K562 (cell line): ENCODE measurements around the gene SAE1. TPM values are rescaled to one million over a fixed set of nuclear protein-coding genes. Genes with fewer than 3 reads are reported as not detected.

Experiments used
- ARID2 ChIP-seq: fragments of 450-650 bp; IDR thresholded peaks from 2 replicates; pipeline ENCODE4 v1.6.1; 2017; ENCODE audit warnings: antibody characterized with exemption, mild to moderate bottlenecking
- BRF1 ChIP-seq: IDR thresholded peaks from 3 replicates; pipeline ENCODE4 v1.6.1; 2011; ENCODE audit warnings: borderline replicate concordance, mild to moderate bottlenecking; ENCODE audit not compliant: insufficient read length; ENCODE audit errors: extremely low read depth
- C11orf30 ChIP-seq: fragments of 450-650 bp; IDR thresholded peaks from 2 replicates; pipeline ENCODE4 v1.6.1; 2016; ENCODE audit warnings: low read depth, mild to moderate bottlenecking
- CBFB ChIP-seq: sonication (generic); formaldehyde crosslinking; IDR thresholded peaks from 2 replicates; pipeline ENCODE4 v1.4.0; 2020; ENCODE audit warnings: mild to moderate bottlenecking, missing genetic modification reagents
- COPS2 ChIP-seq: fragments of 450-650 bp; conservative IDR thresholded peaks from 2 replicates; pipeline ENCODE4 v1.6.1; 2016; ENCODE audit warnings: mild to moderate bottlenecking, moderate library complexity
- GTF3C2 ChIP-seq: IDR thresholded peaks from 3 replicates; pipeline ENCODE4 v1.6.1; 2011; ENCODE audit warnings: borderline replicate concordance, mild to moderate bottlenecking, moderate library complexity; ENCODE audit not compliant: insufficient read length; ENCODE audit errors: extremely low read depth
- KLF16 ChIP-seq: IDR thresholded peaks from 2 replicates; pipeline ENCODE4 v1.6.1; 2016; ENCODE audit warnings: antibody characterized with exemption
- LEF1 ChIP-seq: fragments of 450-650 bp; IDR thresholded peaks from 2 replicates; pipeline ENCODE4 v1.6.1; 2016; ENCODE audit warnings: mild to moderate bottlenecking
- MAZ ChIP-seq, 2 experiments: fragments of 450-650 bp in 1 of 2; sonication (generic) in 1 of 2; formaldehyde crosslinking; IDR thresholded peaks in 1 of 2; conservative IDR thresholded peaks in 1 of 2; 2 replicates each; pipeline versions ENCODE4 v1.4.0 to v1.5.0; 2020; ENCODE audit warnings: mild to moderate bottlenecking in 1 of 2, missing genetic modification reagents in 1 of 2
- MCM5 ChIP-seq: fragments of 450-650 bp; IDR thresholded peaks from 2 replicates; pipeline ENCODE4 v1.6.1; 2016; ENCODE audit warnings: low read depth
- NEUROD1 ChIP-seq: fragments of 150-350 bp; IDR thresholded peaks from 2 replicates; pipeline ENCODE4 v1.6.1; 2014; ENCODE audit warnings: borderline replicate concordance, low read length, low read depth; ENCODE audit not compliant: partially characterized antibody
- PYGO2 ChIP-seq: fragments of 450-650 bp; IDR thresholded peaks from 2 replicates; pipeline ENCODE4 v1.6.1; 2016; ENCODE audit warnings: mild to moderate bottlenecking, missing genetic modification characterization, moderate library complexity, missing compliant biosample characterization
- RBFOX2 ChIP-seq: fragments of 200-400 bp; formaldehyde crosslinking; IDR thresholded peaks from 2 replicates; pipeline ENCODE4 v1.6.1; 2017; ENCODE audit warnings: low read depth, mild to moderate bottlenecking, low read length, moderate library complexity
- SAFB2 ChIP-seq: fragments of 200-400 bp; formaldehyde crosslinking; IDR thresholded peaks from 2 replicates; pipeline ENCODE4 v1.6.1; 2018; ENCODE audit warnings: borderline replicate concordance, low read length, low read depth, moderate library complexity; ENCODE audit not compliant: severe bottlenecking
- ZBTB26 ChIP-seq: fragments of 450-650 bp; formaldehyde crosslinking; IDR thresholded peaks from 2 replicates; pipeline ENCODE4 v1.4.0; 2022; ENCODE audit warnings: missing genetic modification characterization
- ZFP91 ChIP-seq: sonication (generic); formaldehyde crosslinking; IDR thresholded peaks from 2 replicates; pipeline ENCODE4 v1.8.0; 2022; ENCODE audit warnings: mild to moderate bottlenecking, missing genetic modification reagents
- ZNF398 ChIP-seq: fragments of 250-450 bp; sonication (Bioruptor Pico); IDR thresholded peaks from 2 replicates; pipeline ENCODE4 v1.8.0; 2021; ENCODE audit warnings: moderate library complexity, mild to moderate bottlenecking, inconsistent platforms
- polyA plus RNA-seq, 8 experiments: library from polyadenylated mRNA; depleted of rRNA in 4 of 8; stranded (reverse) in 5 of 8; unstranded in 3 of 8; fragments of >200 nt; fragmentation: Nextera tagmentation in 2 of 8; fragmentation: Illumina TruSeq in 1 of 8; extraction: Ambion mirVana in 2 of 8; extraction: Trizol in 1 of 8; gene quantifications; 2 replicates each; pipeline versions ENCODE4 v1.2.1 to v1.2.3, GENCODE V29; 2011 to 2014; ENCODE audit warnings: inconsistent platforms in 1 of 8, missing spikeins in 1 of 8
- total RNA-seq, 7 experiments: library from RNA; depleted of rRNA in 6 of 7; stranded (reverse); fragments of >200 nt in 6 of 7; fragmentation: Illumina TruSeq in 2 of 7; extraction: Trizol in 2 of 7; gene quantifications; 2 replicates each; pipeline versions ENCODE4 v1.2.1 to v1.2.3, GENCODE V29; 2011 to 2021; ENCODE audit warnings: low replicate concordance in 1 of 7
- TF ChIP-seq, protein P1 (sequence below): fragments of 450-650 bp; formaldehyde crosslinking; IDR thresholded peaks from 2 replicates; pipeline ENCODE4 v1.4.0; 2020; ENCODE audit warnings: mild to moderate bottlenecking, moderate library complexity

SAE1 gene
- total and polyA plus RNA-seq, 9 of the 15 experiments (the other 6 are each of a cell fraction or from before 2014, with no cell fraction given) = 82.8 to 299 (median 217) TPM

GRCh38 chr19:47112166-47112996 lies 18.3 kb upstream of the SAE1 start (continued):
- TF ChIP-seq SAFB2 = no peak
- 0 out of 2 replicates have a peak, but pooled peaks have one; percentile 39 for TF ChIP-seq CBFB (CRISPR knock-in tag)
- no peak for TF ChIP-seq ZFP91
- TF ChIP-seq, protein P1, sequence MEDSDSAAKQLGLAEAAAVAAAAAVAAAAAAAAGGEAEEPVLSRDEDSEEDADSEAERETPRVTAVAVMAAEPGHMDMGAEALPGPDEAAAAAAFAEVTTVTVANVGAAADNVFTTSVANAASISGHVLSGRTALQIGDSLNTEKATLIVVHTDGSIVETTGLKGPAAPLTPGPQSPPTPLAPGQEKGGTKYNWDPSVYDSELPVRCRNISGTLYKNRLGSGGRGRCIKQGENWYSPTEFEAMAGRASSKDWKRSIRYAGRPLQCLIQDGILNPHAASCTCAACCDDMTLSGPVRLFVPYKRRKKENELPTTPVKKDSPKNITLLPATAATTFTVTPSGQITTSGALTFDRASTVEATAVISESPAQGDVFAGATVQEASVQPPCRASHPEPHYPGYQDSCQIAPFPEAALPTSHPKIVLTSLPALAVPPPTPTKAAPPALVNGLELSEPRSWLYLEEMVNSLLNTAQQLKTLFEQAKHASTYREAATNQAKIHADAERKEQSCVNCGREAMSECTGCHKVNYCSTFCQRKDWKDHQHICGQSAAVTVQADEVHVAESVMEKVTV (CRISPR knock-in tag) = no peak
- no peak for TF ChIP-seq PYGO2
- peak; percentile 69 to 89; a peak in 3 of 4 replicates for TF ChIP-seq MAZ (CRISPR knock-in tag; conservative IDR thresholded peaks at IDR 0.05 in 1 of 2, IDR thresholded peaks at IDR 0.05 in 1 of 2)
- no peak for TF ChIP-seq GTF3C2
- no peak for TF ChIP-seq MCM5
- no peak for TF ChIP-seq COPS2
- no peak for TF ChIP-seq ZBTB26 (CRISPR knock-in tag)
- no peak for TF ChIP-seq ZNF398 (CRISPR knock-in tag)
- TF ChIP-seq C11orf30 = no peak
- TF ChIP-seq RBFOX2 = peak; percentile 89
- no peak for TF ChIP-seq KLF16
- no peak for TF ChIP-seq BRF1
- no peak for TF ChIP-seq ARID2
- no peak for TF ChIP-seq NEUROD1
- no peak for TF ChIP-seq LEF1
